Measurements from ENCODE around the gene TRIM47. TPM values are rescaled to one million over a fixed set of nuclear protein-coding genes. Genes with fewer than 3 reads are reported as not detected.

Gene TRIM47
- total RNA-seq, 1 experiment from 2014 or later = 6.9 TPM

DNA sequence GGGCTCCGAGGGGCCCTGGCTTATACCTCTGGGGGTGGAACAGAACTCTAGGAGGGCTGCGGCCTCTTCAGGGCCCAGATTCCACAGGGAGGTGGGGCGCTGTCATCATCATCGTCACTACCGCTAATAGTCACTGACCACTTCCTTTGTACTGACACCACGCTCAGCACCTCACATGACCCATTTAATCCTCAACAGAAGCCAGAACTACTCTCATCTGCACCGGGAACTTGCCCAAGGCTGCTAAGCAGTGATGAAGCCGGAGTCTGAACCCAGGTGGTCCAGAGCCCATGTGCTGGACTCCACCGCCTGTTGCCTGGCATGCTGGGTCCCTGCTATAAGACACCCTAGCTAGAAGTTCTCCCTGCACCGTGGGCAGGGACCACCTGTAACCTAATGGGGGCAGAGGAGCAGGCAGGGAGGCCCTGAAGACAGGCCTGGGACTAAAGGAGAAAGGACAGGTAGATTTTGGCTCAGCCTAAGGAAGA is 46.2 kb downstream of the TRIM47 start:
- H3K79me2 ChIP-seq (ENCODE audit: insufficient read depth, low read length) = no peaks in the 10 kb centered on the region
- H3K27ac ChIP-seq (ENCODE audit: insufficient read length, low read depth, low read length) = no peak overlapping the region
- no peak for TF ChIP-seq CTCF (conservative IDR thresholded peaks at IDR 0.05)
- no peak overlapping the region for H3K9ac ChIP-seq (ENCODE audit: extremely low read depth, insufficient read length, low read length)
- peak overlapping the region in 1 of 2 experiments; percentile 74; a peak in 3 of 5 replicates for H3K4me3 Mint-ChIP-seq
- no peaks in the 10 kb centered on the region for H3K27me3 ChIP-seq (ENCODE audit: insufficient read depth, low read length)
- H4K5ac ChIP-seq (ENCODE audit: insufficient read length, low read depth, low read length) = no peak overlapping the region
- H2BK12ac ChIP-seq (ENCODE audit: insufficient read length, low read depth, low read length) = no peak overlapping the region
- H3K27ac Mint-ChIP-seq = peak overlapping the region; percentile 66 to 94 (median 75); a peak in 5 of 7 replicates
- no peaks in the 10 kb centered on the region for H4K20me1 ChIP-seq (ENCODE audit: control insufficient read depth, insufficient read depth, insufficient read length)
- peaks cover 5% of the 10 kb centered on the region; the same call in 1 of the 2 replicates for H3K4me1 ChIP-seq (ENCODE audit: insufficient read depth, low read length)
- no peaks in the 10 kb centered on the region for H3K9me3 Mint-ChIP-seq
- no peak overlapping the region for H3T11ph ChIP-seq (ENCODE audit: low read length)
- H3K79me1 ChIP-seq (ENCODE audit: insufficient read depth, low read depth, low read length, poor library complexity, severe bottlenecking) = no peaks in the 10 kb centered on the region
- H4K91ac ChIP-seq (ENCODE audit: insufficient read length, low read depth, low read length) = no peak overlapping the region
- no peak overlapping the region for H2BK20ac ChIP-seq (ENCODE audit: low read depth, low read length, poor library complexity, severe bottlenecking)
- no peak overlapping the region for H3K14ac ChIP-seq (ENCODE audit: insufficient read depth, low read length)
- H3K9me3 ChIP-seq (ENCODE audit: control insufficient read depth, low read depth, low read length) = no peaks in the 10 kb centered on the region
- peaks cover 24 to 42% of the 10 kb centered on the region in 2 experiments for H3K4me1 Mint-ChIP-seq
- no peak overlapping the region for H2AK5ac ChIP-seq (ENCODE audit: insufficient read length, low read length)
- no peak overlapping the region for H3K18ac ChIP-seq (ENCODE audit: insufficient read length, low read depth, low read length)
- no peaks in the 10 kb centered on the region for H3K23me2 ChIP-seq (ENCODE audit: insufficient read length, low read depth, low read length, poor library complexity, severe bottlenecking)
- H2AFZ ChIP-seq (ENCODE audit: low read length) = no peak overlapping the region
- H3K36me3 Mint-ChIP-seq (ENCODE audit: insufficient read depth in 1 of 3, low read depth in 3 of 3) = no peaks in the 10 kb centered on the region
- no peak overlapping the region for H3K56ac ChIP-seq (ENCODE audit: insufficient read length, low read depth, low read length)
- DNase-seq = no peak
- WGBS (ENCODE audit: extremely low coverage, insufficient read length, low lambda C conversion rate) = no CpG with 5 or more reads among the region's 10 CpGs
- H2BK5ac ChIP-seq (ENCODE audit: insufficient read length, low read length) = no peak overlapping the region
- H3K23ac ChIP-seq (ENCODE audit: insufficient read length, low read depth, low read length) = no peak overlapping the region
- H2BK15ac ChIP-seq (ENCODE audit: low read depth, low read length) = no peak overlapping the region
- no peak overlapping the region for H2BK120ac ChIP-seq (ENCODE audit: low read depth, low read length, poor library complexity, severe bottlenecking)
- H3K4me2 ChIP-seq (ENCODE audit: insufficient read depth, insufficient read length, low read length) = peak overlapping the region; percentile 43
- no peaks in the 10 kb centered on the region for H3K27me3 Mint-ChIP-seq (ENCODE audit: low read depth)
- no peak overlapping the region for H3K4ac ChIP-seq (ENCODE audit: low read depth, low read length)
- no peak overlapping the region for H4K8ac ChIP-seq (replicated peaks; ENCODE audit: insufficient read length, low read depth, low read length)

Measured in H9 (cell line).